Measurements from ENCODE around the gene DGKG.

- no peak for TF ChIP-seq FOXK2 (IDR thresholded peaks at IDR 0.05)
- no peak for TF ChIP-seq SUZ12 (IDR thresholded peaks at IDR 0.05)
- TF ChIP-seq ZNF384 (IDR thresholded peaks at IDR 0.05), result no peak
- TF ChIP-seq FOXM1 (IDR thresholded peaks at IDR 0.05; ENCODE audit: borderline replicate concordance), result no peak
- TF ChIP-seq ELF4 (IDR thresholded peaks at IDR 0.05), result no peak
- no peak for TF ChIP-seq TARDBP (IDR thresholded peaks at IDR 0.05)
- TF ChIP-seq BHLHE40 (IDR thresholded peaks at IDR 0.05; ENCODE audit: borderline replicate concordance), result no peak
- no peak for TF ChIP-seq PKNOX1 (IDR thresholded peaks at IDR 0.05)
- no peak for TF ChIP-seq NFRKB (IDR thresholded peaks at IDR 0.05)
- no peak for TF ChIP-seq HDGF (IDR thresholded peaks at IDR 0.05; ENCODE audit: borderline replicate concordance)
- no peak for TF ChIP-seq ARNT (IDR thresholded peaks at IDR 0.05)
- TF ChIP-seq SP1 (IDR thresholded peaks at IDR 0.05), result no peak
- no peak for TF ChIP-seq LEF1 (IDR thresholded peaks at IDR 0.05; ENCODE audit: borderline replicate concordance)
- no peak for TF ChIP-seq FOXA1 (IDR thresholded peaks at IDR 0.05)
Measured at GRCh38 chr3:186284661-186285060, 77.4 kb downstream of the DGKG start.
